Forelimb muscle (tissue), 1 donor: ENCODE results near the gene CLCNKA. TPM values are rescaled to one million over a fixed set of nuclear protein-coding genes. Genes with fewer than 3 reads are reported as not detected.
A peak's percentile ranks its signal among the peaks of the same experiment; 100 is the strongest.
"Not testable (repeated sequence)": the region's sequence is repeated elsewhere in the genome, so short reads cannot be mapped to it uniquely, and the experiment has no call there.

Source experiments
- DNase-seq: peaks from one replicate; pipeline ENCODE4 v3.0.0-alpha.2; 2013; ENCODE audit warnings: low read depth
- polyA plus RNA-seq: library from polyadenylated mRNA; unstranded; fragments of 120-200 nt; gene quantifications from one replicate; pipeline ENCODE4 v1.2.1, GENCODE V29; 2013; ENCODE audit not compliant: insufficient read length

The CLCNKA gene
- 1.3 TPM for polyA plus RNA-seq

GRCh38 chr1:16021681-16022080 lies at the start of gene CLCNKA:
Gene CLCNKA, plus strand, starts transcription at chr1:16022036. Its CDS starts 584 bp downstream, at chr1:16022620.
- no peak for DNase-seq

DNA sequence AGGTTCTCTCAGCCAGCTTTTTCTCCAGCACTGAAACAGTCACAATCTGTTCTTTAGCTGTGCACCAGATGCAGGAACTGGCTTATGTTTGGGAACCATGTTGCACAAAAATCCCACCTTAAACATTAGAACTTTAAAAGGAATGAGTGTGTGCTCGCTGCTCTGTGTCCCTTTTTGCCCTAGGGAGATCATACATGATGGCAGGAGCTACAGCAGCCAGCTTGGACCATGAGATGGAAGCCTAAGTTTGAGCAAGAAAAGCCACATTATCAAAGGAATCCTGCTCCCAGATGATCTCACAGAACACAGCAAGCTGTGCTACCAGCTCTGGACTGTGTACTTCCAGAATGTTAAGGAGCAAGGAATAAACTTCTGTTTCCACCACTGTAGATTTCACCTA lies 49.4 kb upstream of the CLCNKA start:
- no peak for DNase-seq

DNA sequence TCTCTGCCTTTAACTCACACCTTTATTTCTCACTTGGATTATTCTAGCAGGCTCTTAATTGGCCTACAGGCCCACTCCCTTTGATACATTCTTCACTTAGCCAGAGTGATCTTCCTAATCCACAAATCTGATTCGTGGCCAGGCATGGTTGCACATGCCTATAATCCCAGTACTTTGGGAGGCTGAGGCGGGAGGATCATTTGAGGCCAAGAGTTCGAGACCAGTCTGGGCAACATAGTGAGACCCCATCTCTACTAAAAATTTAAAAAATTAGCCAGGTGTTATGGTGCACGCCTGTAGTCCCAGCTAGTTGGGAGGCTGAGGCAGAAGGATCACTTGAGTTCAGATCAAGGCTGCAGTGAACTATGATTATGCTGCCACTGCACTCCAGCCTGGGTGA lies 48.1 kb upstream of the CLCNKA start:
- no peak for DNase-seq

DNA sequence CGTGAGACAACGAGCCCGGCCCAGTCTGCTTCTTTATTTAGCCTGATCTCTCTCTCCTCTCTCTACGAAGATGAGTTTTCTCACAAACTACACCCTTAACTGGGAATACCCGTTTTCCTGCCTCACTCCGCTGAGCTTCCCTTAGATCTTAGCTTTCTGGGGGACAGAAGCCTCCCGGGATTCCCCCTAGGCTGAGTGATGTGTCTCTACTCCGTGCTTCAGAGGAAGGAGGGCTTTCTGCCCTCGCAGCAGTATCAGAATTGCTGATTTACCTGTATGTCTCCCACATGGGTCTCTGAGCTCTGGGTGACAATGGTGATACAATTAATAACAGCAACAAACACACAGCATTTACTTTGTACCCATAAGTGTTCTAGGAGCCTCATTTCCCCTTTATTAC lies 47.0 kb upstream of the CLCNKA start:
- DNase-seq = no peak

DNA sequence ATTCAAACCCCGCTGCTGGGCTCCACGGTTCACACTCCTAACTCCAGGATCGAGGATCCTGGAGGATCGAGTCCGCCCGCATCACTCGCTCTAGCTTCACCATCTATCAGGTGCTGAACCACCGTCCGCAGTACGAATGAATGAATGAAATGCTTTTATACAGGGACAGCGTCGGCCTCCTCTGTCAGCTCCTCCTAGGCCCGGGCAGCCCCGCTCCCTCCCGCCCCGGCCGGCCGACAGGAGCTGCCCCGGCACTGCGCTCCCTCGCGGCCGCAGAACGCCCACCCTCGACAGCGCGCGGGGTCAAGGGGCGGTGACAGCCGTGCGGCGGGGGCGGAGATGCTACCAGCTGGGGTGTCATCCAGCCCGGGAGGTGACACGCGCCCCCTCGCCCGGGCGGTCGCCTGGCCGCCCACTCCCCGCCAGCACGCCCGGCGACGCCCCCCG lies 46.5 kb upstream of the CLCNKA start:
- no peak for DNase-seq

- DNase-seq = peak; percentile 81
These were observed 45.8 kb upstream of the CLCNKA start, which contains the start of gene ZBTB17 for GRCh38 chr1:15975805-15976680. Gene ZBTB17, minus strand, starts transcription at chr1:15976101. Its CDS starts 27,606 bp downstream, at chr1:15948495.

DNA sequence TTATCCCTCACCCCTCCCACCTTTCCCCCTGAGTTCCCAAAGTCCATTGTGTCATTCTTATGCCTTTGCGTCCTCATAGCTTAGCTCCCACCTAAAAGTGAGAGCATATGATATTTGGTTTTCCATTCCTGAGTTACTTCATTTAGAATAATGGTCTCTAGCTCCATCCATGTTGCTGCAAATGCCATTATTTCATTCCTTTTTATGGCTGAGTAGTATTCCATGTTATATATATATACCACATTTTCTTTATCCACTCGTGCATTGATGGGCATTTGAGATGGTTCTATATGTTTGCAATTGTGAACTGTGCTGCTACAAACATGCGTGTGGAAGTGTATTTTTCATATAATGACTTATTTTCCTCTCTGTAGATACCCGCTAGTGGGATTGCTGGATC lies 43.9 kb upstream of the CLCNKA start:
- DNase-seq = not testable (repeated sequence)

DNA sequence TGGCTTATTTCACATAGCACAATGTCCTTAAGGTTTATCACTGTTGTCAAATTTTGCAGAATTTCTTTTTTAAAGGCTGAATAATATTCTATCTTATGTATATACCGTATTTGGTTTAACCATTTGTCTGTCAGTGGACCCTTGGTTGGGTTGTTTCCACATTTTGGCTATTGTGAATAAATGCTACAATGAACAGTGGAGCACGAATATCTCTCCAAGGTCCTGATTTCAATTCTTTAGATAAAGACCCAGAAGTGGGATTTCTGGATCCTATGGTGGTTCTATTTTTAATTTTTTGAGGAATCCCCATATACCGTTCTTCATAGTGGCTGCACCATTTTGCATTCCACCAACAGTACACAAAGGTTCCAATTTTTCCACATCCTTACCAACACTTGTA lies 40.2 kb upstream of the CLCNKA start:
- DNase-seq = no peak

DNA sequence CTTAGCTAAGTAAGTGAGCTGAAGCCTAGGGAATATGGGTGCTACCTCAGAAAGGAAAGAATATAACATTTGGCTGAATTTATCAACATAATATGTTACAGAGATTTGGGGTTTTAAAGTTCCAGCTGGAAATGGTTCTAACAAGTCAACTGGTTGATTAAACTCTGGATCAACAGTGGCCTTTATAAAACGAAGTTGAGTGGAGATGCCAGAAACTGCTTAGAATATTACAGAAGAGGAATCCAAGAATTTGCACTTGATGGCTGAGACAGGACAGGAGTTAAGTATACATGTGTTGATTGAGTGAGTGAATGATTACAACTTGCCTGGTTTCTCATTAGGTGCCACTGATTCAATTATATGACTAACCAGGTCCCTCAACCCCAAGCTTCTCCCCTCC lies 38.6 kb upstream of the CLCNKA start:
- DNase-seq = no peak

DNA sequence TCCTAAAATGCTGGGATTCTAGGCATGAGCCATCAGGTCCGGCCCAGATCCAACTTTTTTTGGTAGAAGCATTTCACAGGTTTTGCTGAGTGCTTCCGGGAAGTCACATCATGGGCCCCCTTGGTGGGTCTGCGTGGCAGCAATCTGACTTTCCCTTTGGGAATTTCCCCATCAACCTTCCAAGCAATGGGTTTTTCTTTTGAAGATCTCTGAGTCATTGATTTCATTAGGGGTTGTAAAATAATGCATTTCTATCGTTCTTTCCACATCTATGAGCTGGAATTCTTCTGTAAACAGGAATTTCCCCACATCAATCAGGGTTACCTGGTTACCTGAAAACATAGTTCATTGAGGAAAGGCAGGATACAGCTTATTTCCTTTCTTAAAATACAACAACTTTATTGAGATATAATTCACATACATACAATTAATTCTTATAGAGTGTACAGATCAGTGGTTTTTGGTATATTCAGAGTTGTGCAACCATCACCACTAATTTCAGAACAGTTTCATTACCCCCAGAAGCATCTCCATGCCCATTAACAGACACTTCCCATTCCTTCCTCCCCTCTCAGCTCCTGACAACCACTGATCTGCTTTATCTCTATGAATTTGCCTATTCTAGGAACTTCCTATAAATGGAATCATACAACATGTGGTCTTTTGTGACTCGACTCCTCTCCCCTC lies 36.1 kb upstream of the CLCNKA start:
- no peak for DNase-seq

DNA sequence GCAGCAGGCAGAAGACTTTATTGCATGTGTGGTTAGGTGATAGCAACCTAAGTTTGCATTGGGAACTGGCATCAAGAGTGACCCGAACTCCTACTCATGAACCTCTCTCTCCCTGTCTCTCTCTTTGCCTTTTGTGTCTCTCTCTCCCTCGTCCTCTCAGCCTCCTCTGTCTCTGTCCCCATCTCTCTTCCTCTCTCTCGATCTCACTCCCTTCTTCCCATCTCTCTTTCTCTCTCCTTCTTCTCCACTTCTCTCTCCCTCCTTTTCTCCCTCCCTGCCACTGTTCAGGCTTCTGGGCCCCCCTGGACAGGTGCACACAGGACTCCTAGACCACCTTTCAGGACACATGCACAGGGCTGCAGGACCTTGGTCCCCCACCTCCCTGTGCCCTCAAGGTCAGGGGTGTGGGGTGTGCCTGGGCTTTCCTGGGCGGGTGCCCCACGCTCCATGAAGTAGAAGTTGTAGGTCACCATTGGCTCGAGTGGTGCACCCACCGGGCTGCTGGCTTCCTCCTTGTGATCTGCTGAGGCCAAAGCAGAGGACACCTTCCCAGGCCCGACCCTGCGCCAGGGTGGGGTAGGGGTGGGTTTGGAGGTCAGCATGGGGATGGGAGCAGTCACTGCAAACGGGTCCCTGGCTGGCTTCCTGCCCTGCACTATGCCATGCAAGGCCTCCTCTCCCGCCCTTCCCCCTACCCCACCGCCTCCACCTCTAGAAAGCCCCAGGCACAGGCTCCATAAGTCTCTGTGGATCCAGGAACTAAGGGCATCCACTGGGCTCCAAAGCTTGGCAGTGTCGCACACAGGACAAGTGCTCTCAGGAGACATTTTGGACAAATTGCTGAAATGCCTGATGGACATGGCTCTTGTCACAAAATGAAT lies 32.7 kb upstream of the CLCNKA start:
- no peak for DNase-seq

GRCh38 chr1:15989776-15990175 lies 32.1 kb upstream of the CLCNKA start:
- no peak for DNase-seq

GRCh38 chr1:15991427-15992186 lies 30.2 kb upstream of the CLCNKA start:
- no peak for DNase-seq

GRCh38 chr1:15992187-15992553 lies 29.7 kb upstream of the CLCNKA start:
- no peak for DNase-seq

GRCh38 chr1:15992582-15993500 lies 29.0 kb upstream of the CLCNKA start:
- no peak for DNase-seq

DNA sequence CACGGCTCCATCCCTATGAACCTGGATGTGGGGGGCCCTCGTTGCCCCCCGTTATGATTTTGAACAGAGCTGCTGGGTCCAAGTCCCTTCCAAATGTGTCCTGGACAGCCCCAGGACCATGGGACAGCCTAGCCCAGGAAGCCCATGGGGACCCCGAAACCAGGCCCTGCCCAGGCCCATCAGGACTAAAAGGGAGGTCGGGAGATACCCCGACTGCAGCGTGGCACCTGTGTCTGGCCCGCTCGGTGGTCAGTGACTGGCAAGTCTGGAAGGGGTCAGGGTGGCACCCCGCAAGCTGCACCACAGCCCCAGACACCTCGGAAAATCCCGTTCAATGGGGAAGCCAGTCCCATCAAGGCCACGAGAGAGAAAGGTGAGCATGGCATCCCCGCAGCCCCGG lies 28.2 kb upstream of the CLCNKA start:
- DNase-seq = no peak

- DNase-seq = no peak
These were observed 27.8 kb upstream of the CLCNKA start for GRCh38 chr1:15994081-15994480.

GRCh38 chr1:15994590-15995351 lies 27.1 kb upstream of the CLCNKA start:
- no peak for DNase-seq

DNA sequence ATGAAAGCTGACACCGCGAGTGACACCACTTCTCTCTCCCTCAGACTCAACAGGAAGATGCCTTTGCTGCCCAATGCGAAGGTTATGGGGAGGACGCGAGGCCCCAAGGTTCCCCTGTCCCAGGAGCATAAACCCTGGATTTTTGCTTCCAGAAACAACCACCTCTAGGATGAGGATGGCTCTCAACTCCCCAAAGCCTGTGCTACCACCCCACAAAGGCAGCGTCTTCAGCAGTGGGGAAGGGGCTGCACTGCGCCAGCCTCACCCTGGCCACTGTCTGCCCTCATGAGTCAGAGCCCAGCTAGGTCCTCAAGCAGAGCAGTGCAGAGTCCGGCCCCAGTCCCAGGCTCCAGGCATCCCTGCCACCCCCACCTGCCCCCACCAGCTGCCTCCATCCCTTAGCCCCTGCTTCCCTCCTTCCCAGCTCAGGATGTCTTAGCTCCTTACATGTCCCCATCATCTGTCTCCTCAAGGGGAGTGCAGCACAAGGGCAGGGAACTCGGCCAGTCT lies 24.7 kb upstream of the CLCNKA start:
- no peak for DNase-seq
